Loucy (cell line): Measurements from ENCODE around the gene DGCR2.

Experiments
- H2AFZ ChIP-seq: fragments of 200-600 bp; sonication (generic); 2 replicates; pipeline ENCODE4 v1.6.0; 2016; ENCODE audit warnings: antibody characterized with exemption, mild to moderate bottlenecking, low read length, moderate library complexity
- H3F3A ChIP-seq: fragments of 200-600 bp; 2 replicates; pipeline ENCODE4 v1.6.0; 2016; ENCODE audit warnings: antibody characterized with exemption, low read depth, mild to moderate bottlenecking
- H3K27me3 ChIP-seq: fragments of 200-600 bp; sonication (generic); 2 replicates; pipeline ENCODE4 v1.6.1; 2014; ENCODE audit warnings: low read length, mild to moderate bottlenecking; ENCODE audit not compliant: insufficient read depth, poor library complexity, severe bottlenecking
- H3K36me3 ChIP-seq: fragments of 200-600 bp; sonication (generic); 2 replicates; pipeline ENCODE4 v1.6.1; 2016; ENCODE audit warnings: low read length; ENCODE audit not compliant: insufficient read depth
- H3K4me1 ChIP-seq: fragments of 200-600 bp; sonication (generic); 2 replicates; pipeline ENCODE4 v1.5.1; 2014; ENCODE audit warnings: low read length, mild to moderate bottlenecking; ENCODE audit not compliant: insufficient read depth, poor library complexity, severe bottlenecking
- H3K4me2 ChIP-seq: fragments of 200-600 bp; sonication (generic); 2 replicates; pipeline ENCODE4 v1.6.0; 2014; ENCODE audit warnings: antibody characterized with exemption, low read length, low read depth, mild to moderate bottlenecking; ENCODE audit not compliant: poor library complexity, severe bottlenecking
- H3K4me3 ChIP-seq: fragments of 200-600 bp; sonication (generic); 2 replicates; pipeline ENCODE4 v1.5.1; 2014; ENCODE audit warnings: low read length, mild to moderate bottlenecking, mixed read lengths; ENCODE audit not compliant: poor library complexity, severe bottlenecking
- H3K79me2 ChIP-seq: fragments of 200-600 bp; sonication (generic); 2 replicates; pipeline ENCODE4 v1.6.1; 2014; ENCODE audit warnings: low read length; ENCODE audit not compliant: insufficient read depth
- H3K9ac ChIP-seq: fragments of 200-600 bp; sonication (generic); 2 replicates; pipeline ENCODE4 v1.6.0; 2014; ENCODE audit warnings: mild to moderate bottlenecking, low read depth, low read length, moderate library complexity; ENCODE audit not compliant: poor library complexity, severe bottlenecking
- H3K9me2 ChIP-seq: fragments of 200-600 bp; sonication (generic); replicated peaks from 2 replicates; pipeline ENCODE4 v1.6.1; 2016; ENCODE audit warnings: low read depth, low read length, mixed read lengths
- H3K9me3 ChIP-seq: fragments of 200-600 bp; sonication (generic); 2 replicates; pipeline ENCODE4 v1.6.1; 2014; ENCODE audit warnings: mild to moderate bottlenecking, antibody characterized with exemption, low read length, low read depth; ENCODE audit not compliant: insufficient read depth
- H4K20me1 ChIP-seq: fragments of 200-600 bp; sonication (generic); 2 replicates; pipeline ENCODE4 v1.6.0; 2014; ENCODE audit warnings: antibody characterized with exemption, low read length, mild to moderate bottlenecking; ENCODE audit not compliant: insufficient read depth, poor library complexity, severe bottlenecking
- EZH2phosphoT487 ChIP-seq: fragments of 200-600 bp; IDR thresholded peaks from 2 replicates; pipeline ENCODE4 v1.6.1; 2018; ENCODE audit warnings: antibody characterized with exemption, mild to moderate bottlenecking, moderate library complexity, borderline replicate concordance
- TF ChIP-seq, protein P1 (sequence below): fragments of 200-600 bp; sonication (generic); conservative IDR thresholded peaks from 2 replicates; pipeline ENCODE4 v1.5.1; 2014; ENCODE audit warnings: mild to moderate bottlenecking, antibody characterized with exemption, low read length

DGCR2 gene

DNA sequence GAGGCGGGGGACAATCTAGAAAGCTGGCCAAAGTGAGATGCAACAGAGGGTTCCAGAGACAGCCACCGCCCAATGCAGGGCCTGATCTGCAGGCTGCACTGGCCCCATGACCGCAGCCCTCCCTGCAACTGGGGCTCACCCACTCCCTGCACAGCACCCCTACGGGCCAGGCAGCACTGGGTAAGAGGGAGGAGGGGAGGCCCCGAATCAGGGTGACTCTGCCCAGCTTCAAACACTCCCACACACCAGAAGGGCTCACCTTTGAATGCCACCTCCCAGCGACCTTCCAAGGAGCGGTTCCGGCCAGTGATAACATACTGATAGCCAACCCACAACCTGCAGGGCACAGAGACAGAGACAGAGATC lies 59.3 kb downstream of the DGCR2 start:
- no peak overlapping the region for H3K9ac ChIP-seq
- peaks cover 3% of the 10 kb centered on the region for H4K20me1 ChIP-seq
- H3K79me2 ChIP-seq = no peaks in the 10 kb centered on the region
- no peak overlapping the region for H3K4me3 ChIP-seq
- H3K27me3 ChIP-seq = no peaks in the 10 kb centered on the region
- peaks cover 96% of the 10 kb centered on the region; the same call in 1 of the 2 replicates for H3K36me3 ChIP-seq
- H3K4me2 ChIP-seq = no peak overlapping the region
- TF ChIP-seq, protein P1, sequence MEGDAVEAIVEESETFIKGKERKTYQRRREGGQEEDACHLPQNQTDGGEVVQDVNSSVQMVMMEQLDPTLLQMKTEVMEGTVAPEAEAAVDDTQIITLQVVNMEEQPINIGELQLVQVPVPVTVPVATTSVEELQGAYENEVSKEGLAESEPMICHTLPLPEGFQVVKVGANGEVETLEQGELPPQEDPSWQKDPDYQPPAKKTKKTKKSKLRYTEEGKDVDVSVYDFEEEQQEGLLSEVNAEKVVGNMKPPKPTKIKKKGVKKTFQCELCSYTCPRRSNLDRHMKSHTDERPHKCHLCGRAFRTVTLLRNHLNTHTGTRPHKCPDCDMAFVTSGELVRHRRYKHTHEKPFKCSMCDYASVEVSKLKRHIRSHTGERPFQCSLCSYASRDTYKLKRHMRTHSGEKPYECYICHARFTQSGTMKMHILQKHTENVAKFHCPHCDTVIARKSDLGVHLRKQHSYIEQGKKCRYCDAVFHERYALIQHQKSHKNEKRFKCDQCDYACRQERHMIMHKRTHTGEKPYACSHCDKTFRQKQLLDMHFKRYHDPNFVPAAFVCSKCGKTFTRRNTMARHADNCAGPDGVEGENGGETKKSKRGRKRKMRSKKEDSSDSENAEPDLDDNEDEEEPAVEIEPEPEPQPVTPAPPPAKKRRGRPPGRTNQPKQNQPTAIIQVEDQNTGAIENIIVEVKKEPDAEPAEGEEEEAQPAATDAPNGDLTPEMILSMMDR = no peak
- no peak for TF ChIP-seq EZH2phosphoT487
- no peaks in the 10 kb centered on the region for H3K4me1 ChIP-seq
- H3K9me3 ChIP-seq = no peaks in the 10 kb centered on the region
- H3K9me2 ChIP-seq = no peaks in the 10 kb centered on the region
- no peaks in the 10 kb centered on the region for H3F3A ChIP-seq
- H2AFZ ChIP-seq = no peak overlapping the region

DNA sequence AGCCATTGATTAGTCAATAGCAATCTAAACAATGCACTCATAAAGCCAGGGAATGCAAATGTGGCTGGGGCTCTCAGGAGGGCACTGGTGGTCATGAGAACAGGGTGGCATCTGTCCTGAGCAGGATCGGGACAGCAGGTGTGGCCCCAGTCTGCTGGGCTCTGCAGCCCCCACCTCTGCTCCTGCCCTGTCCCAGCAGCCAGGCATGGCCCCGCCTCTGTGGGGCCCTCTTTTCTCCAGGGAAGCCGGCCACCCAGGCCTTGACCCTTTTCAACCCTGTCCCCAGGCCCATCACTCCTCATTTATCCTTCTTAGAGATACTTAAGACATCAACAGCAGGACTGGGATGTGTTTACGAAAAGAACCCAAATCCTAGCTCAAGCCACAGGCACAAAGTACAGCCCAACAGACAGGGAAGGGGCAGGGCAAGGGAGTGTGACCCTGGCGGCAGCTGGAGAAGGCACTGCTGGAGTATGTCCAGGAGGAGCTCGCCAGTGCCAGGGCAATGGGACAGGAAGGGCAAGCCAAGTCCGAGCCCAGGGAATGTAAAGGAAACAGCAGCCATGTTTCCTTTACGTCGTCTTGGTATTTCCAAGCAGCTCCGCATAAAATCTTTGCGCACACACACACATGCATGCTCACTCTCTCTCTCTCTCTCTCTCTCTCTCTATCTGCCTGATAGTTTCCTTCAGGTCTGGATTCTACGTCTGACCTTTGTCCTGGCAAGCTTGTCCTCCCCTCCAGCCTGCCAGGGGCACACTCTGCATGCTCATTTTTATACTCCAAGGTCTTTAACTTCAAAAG lies 59.9 kb downstream of the DGCR2 start:
- Histone ChIP-seq H3K36me3 (peaks cover 96% of the 10 kb centered on the region; the same call in 1 of the 2 replicates), H3K79me2 (no peaks in the 10 kb centered on the region), H3F3A (no peaks in the 10 kb centered on the region), H3K27me3 (no peaks in the 10 kb centered on the region), H3K9me3 (no peaks in the 10 kb centered on the region), H3K4me2 (no peak overlapping the region), H3K4me1 (no peaks in the 10 kb centered on the region), H4K20me1 (peaks cover 3% of the 10 kb centered on the region), H2AFZ (no peak overlapping the region), H3K4me3 (no peak overlapping the region), H3K9me2 (no peaks in the 10 kb centered on the region), H3K9ac (no peak overlapping the region)
- no peak for TF ChIP-seq EZH2phosphoT487
- TF ChIP-seq, protein P1 = no peak

DNA sequence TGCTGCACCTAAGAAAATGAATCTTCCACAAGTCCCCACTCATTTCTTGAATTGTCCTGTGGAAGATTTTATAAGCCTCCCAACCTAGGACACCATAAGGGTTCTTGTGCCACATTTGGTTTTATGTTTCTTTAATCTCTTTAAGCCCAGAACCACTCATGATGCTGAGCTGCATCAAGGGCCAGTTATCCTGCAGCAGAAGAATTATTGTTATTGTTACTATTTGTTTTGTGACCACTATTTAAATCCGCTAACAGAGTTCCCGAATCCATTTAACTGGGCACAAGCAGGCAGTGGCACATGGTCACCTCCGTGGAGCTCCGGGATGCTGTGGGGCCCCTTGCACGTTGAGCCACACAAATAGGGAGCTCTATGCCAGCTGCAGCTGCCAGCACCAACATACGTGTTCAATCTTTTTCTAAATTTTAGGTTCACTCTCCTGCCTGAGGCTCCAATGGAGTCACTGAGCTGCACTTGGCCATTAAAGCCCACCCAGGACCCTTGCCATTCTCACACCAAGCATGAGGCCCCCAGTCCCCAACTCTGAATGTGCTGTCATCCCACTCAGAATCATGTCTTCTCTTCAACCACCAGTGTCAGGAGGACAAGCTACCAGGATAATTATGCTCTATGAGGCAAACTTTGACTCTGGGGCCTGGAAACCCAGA lies 60.6 kb downstream of the DGCR2 start:
- peaks cover 3% of the 10 kb centered on the region for H4K20me1 ChIP-seq
- H3K9me2 ChIP-seq = no peaks in the 10 kb centered on the region
- no peak overlapping the region for H3K9ac ChIP-seq
- no peaks in the 10 kb centered on the region for H3K9me3 ChIP-seq
- H3F3A ChIP-seq = no peaks in the 10 kb centered on the region
- H3K36me3 ChIP-seq = peaks cover 96% of the 10 kb centered on the region; the same call in 1 of the 2 replicates
- no peak overlapping the region for H3K4me3 ChIP-seq
- no peak overlapping the region for H3K4me2 ChIP-seq
- no peak for TF ChIP-seq EZH2phosphoT487
- TF ChIP-seq, protein P1 = no peak
- H3K4me1 ChIP-seq = no peaks in the 10 kb centered on the region
- H3K79me2 ChIP-seq = no peaks in the 10 kb centered on the region
- no peak overlapping the region for H2AFZ ChIP-seq
- H3K27me3 ChIP-seq = no peaks in the 10 kb centered on the region
